ENCODE measurements around the gene MED22.
A peak's percentile ranks its signal among the peaks of the same experiment; 100 is the strongest.

MED22 gene

GRCh38 chr9:133375724-133376654 lies 28.1 kb upstream of the MED22 start, which contains the start of the genes STKLD1 and SURF4:
Gene STKLD1 (plus strand): TSS chr9:133376366. CDS start chr9:133376474, 108 bp downstream.
Gene SURF4 (minus strand): TSS chr9:133376060. CDS start chr9:133375969, 91 bp downstream.
- peak; percentile 96 for DNase-seq

DNA sequence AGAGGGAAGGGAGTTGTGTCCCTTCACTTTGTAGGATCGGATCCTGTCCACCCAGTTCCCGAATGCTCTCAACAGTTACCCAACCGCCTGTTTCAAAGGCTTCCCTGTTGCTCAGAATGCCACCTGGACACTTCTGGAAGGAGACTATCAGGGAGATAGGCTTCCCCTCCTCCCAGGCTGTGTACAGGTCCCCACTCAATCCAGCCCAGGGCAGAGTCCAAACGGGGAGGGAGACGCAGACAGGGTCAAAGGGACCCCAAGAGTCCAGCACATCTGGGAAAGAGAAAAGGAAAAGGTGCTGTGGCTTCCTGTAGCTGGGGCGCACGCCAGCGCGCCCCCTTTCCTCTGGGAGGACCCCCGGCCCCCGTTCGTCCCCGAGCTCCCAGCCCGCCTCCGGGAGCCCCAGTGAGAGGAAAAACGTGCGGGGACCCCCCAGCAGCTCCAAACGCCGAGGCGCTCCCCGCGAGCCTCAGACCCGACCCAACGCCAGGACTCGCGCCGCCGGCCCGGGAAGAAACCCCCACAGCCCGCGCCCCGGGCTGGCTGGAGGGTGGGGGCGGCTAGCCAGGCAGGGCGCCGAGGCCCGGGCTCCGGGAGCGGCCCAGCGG lies 27.3 kb upstream of the MED22 start:
- DNase-seq: no peak

GRCh38 chr9:133374612-133375115 lies 26.7 kb upstream of the MED22 start:
- no peak for DNase-seq

GRCh38 chr9:133372144-133372543 lies 24.2 kb upstream of the MED22 start:
- no peak for DNase-seq

- no peak for DNase-seq
Observed at GRCh38 chr9:133371261-133371711, 23.4 kb upstream of the MED22 start.

DNA sequence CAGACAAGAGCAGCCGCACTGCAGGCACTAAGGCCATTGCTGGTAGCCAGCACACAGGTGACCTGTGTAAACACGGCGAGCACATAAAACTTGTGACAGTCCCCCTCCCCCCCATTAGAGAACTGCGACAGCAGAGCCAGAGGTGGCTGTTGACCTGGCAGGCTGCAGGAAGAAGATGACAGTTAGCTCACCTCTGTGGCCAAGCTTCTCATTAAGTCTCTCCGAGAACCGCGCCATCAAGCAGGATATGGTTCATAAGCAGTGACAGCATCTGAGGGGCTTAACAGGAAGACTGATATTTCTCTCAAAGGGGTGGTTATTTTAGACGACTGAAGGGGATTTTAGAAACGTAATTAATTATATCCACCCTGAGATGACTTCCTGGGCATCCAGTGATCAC lies 22.8 kb upstream of the MED22 start:
- no peak for DNase-seq

- no peak for DNase-seq
Observed at GRCh38 chr9:133369933-133370332, 22.0 kb upstream of the MED22 start.

GRCh38 chr9:133369422-133369821 lies 21.5 kb upstream of the MED22 start:
- DNase-seq: no peak

DNA sequence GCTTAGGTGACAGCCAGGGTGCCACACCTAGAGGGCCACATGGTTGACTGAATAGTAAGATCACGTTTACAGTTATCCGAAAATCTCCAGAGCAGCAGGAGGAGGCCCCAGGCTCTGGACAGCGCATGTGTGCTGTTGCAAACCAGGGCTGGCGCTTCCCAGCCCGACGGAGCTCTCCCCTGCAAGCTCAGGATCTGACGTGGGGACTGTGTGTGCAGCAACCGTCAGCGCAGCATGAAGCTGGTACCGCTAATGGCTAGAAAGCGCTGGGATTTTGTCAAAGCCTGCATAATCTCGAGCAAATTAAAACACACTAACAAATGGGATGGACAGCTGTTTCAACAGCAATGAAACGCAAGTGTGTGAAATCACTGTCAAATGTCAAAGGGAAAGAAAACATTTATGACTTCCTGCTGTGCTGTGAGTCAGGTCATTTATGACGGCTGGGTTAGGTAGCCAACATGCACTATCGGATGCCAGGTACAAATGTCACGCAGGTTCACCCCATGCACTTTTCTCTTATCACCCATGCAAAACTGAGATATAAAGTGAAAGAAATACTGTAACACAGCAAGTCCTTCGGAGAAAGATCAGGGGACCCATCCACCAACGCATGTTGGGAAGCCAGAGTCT lies 20.4 kb upstream of the MED22 start:
- DNase-seq: peak; percentile 56

DNA sequence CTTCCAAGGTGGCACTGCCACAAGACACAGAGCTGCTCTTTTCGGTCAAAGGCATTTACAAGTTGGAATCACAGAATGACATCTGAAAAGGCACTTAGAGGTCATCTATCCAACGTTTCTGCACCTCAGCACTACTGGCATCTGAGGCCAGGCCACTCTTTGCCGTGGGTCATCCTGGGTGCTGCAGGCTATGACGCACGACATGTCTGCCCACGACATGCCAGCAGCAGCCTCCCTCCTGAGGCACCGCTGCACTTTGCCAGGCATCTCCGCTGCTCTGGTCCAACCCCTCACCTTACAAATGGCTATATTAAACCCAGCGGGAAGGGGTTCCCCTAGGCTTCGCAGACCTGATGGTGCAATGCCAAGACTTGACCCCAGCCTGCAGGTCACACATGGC lies 19.8 kb upstream of the MED22 start:
- no peak for DNase-seq

- no peak for DNase-seq
Observed at GRCh38 chr9:133367221-133367620, 19.3 kb upstream of the MED22 start.

DNA sequence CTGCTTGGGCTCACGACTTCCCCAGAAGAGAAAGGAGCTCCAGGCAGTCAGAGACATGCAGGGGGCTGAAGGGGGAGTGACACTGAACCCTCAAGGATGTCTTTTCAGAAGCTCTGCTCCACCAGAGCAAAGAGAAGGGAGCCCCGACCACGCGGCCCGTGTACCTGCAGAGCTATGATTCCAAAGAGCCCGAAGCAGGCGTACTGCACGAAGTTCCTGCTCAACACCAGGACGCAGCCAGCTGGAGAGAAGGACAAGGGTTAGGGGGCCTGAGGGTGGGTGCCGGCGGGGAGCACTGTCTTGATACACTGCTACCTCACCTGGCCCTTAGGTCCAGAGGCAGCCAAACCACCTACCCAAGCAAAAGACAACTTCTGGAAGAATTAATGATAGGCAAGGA lies 18.5 kb upstream of the MED22 start:
- no peak for DNase-seq

DNA sequence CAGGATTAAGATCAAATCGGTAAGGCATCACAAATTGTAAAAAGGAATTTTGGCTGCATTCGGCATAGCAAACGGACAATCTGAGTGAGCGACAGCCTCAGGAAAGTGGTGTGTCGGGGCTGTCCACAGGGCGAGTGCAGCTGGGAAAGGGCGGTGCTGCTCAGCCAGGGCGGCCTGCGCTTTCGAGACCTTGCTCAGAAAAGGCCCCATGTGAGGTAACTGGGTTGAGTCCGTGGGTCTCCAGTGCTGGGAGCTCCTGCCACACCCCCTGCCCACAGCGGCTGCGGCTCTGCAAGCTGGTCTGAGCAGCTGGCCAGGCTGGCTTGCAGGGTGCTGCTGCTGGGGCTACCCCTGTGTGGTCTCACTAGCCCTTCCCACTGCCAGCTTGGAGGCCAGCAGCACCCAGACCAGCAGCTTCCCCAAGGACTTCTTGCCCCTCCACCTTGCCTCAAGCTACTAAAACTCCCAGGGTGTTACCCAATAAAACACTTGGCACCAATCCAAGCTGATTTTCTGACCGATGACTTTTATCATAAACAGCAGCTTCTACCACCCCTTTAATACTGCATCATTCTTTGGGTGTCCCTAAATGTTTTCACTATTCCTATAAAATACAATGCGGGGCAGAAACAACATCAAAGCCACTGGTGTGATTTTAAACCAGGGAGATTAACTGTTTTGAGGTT lies 14.6 kb upstream of the MED22 start:
- no peak for DNase-seq

DNA sequence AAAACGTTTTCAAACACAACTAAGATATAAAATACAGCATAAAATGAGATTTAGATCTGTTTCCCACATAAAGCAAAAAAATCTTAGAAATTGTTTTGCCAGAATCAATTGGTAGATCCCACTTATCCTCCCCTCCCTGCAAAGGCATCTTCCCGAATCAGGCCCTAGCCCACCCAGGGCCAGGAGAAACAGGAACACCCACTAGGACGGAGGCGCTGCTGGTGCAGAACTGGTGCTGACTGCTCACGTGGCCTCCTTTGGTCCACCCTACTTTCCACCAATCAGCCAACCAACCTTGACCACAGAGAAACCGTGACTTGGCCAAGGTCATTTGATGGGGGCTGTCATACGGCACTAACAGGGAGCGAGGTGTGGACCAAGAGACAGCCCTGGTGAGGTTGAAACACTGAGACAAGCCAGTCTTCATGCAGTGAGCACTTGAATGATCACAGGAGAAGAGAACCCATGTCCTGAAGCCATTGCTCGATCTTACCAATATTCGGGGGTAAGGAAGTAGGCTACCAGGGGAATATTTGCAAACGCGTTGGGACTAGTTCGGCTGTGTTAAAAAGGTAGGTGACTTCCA lies 13.7 kb upstream of the MED22 start:
- no peak for DNase-seq

- no peak for DNase-seq
Observed at GRCh38 chr9:133360400-133361393, 12.8 kb upstream of the MED22 start.

DNA sequence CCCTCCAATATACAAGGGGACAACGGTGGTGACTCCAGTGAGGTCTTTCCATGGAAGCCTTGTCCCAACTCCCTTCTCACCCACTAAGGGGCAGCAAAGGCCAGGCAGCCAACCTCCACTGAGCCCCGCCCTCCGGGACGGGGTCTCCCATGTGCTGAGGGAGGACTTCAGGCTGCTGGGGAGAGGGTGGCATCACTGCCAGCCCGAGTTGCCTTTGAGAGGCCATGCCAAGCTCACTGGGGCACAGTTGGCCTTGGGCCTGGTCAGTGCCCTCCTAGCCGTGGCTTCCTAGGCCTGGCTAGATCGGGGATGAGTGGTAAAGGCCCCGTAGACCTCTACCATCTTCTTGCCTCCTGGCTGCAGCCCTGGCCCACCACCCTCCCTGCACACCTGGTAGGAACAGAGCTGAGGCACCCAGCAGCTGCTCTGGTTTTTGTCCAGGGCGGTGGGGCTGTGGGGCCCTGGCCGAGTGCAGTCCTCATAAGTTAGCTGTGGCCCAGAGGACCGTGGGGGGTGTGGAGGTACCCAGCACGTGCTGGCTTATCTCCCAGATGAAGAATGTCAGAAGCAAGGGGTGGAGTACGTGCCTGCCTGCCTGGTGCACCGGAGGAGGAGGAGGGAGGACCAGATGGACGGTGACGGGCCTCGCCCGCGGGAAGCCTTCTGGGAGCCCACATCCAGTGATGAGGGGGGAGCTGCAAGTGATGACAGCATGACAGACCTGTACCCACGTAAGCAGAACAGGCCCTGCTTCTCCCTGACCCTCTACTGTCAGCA lies 11.7 kb upstream of the MED22 start:
- no peak for DNase-seq

DNA sequence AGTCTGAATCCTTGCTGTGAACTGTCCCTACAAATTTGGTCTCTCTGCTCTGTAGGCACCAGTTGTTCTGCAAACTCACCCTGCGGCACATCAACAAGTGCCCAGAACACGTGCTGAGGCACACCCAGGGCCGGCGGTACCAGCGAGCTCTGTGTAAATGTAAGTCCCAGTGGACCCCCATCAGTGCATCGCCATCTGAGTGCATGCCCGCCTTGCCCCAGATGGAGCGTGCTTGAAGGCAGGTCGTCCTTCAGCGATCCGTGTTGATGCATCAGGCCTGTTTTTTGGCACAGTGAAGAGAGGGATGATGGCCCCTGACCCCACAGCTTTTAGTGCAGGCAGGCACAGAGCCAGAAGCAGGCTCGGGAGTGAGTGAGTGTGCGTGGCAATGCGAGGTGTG lies 9.7 kb upstream of the MED22 start:
- no peak for DNase-seq

- peak; percentile 80 for DNase-seq
Observed at GRCh38 chr9:133356391-133357091, 8.6 kb upstream of the MED22 start, which contains the start of the genes SURF1 and SURF2. Gene SURF1 (minus strand): TSS chr9:133356487. CDS start chr9:133356453, 34 bp downstream. Gene SURF2 (plus strand): TSS chr9:133356550. CDS start chr9:133356593, 43 bp downstream.

DNA sequence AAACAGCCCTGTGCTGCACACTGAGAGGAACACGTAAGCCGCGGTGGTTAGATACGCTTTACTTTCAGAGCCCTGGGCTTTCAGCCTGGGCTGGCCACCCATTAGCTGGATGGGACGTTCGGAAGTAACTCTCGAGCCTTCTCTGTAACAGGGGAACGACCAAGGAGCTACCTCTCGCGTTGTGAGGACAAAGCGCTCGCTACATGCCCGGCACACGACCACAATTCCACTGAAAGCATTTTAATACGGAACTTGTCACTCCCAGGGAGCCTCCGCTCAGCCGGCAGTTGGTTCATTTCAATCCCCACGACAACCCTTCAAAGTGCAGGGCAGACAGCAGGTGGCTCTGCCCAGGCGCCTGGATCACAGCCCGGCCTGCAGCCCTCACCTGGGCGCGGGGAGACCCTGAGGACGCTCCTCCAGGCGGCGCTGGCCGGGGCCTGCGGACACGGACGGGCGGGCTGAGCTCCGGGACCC lies 8.0 kb upstream of the MED22 start:
- no peak for DNase-seq
